ENCODE measurements around the gene DDX59.

The DDX59 gene

DNA sequence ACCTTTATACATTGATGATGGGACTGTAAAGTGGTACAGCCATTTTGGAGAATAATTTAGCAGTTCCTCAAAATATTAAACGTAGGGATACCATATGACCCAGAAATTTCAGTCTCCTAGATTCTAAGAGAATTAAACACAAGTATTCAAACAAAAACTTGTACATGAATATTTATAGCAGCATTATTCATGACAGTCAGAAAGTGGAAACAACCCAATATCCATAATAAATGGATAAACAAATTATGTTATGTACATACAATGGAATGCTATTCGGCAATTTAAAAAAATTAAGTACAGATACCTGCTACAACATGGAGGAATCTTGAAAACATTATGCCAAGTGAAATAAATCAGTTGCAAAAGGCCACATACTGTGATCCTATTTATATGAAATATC lies 16.9 kb upstream of the DDX59 start:
- CTCF ChIA-PET, result interaction anchor here (0.7 kb wide), 1 partner anchor 18 kb away, joined by 3 read pairs; no protein-coding TSS in a partner anchor
- DNase-seq (ENCODE audit: low spot score), result no peak
- H3K27ac ChIP-seq, result no peak overlapping the region
- TF ChIP-seq CTCF (conservative IDR thresholded peaks at IDR 0.05; ENCODE audit: low read depth), result no peak
- POLR2A ChIA-PET (ENCODE audit: low non-redundant PET), result no interaction called here

- TF ChIP-seq CTCF (conservative IDR thresholded peaks at IDR 0.05; ENCODE audit: low read depth), result no peak
- H3K27ac ChIP-seq, result peak overlapping the region; percentile 34; the same call in 1 of the 2 replicates
- ChIA-PET POLR2A (ENCODE audit: low non-redundant PET) (no interaction called here), CTCF (interaction anchor here (0.7 to 1.0 kb wide), 3 partner anchors 13 to 125 kb away, joined by 3 to 5 read pairs (median 4); no protein-coding TSS in a partner anchor)
- DNase-seq (ENCODE audit: low spot score), result peak; percentile 83
These were observed 14.3 kb upstream of the DDX59 start for GRCh38 chr1:200684015-200684414.

DNA sequence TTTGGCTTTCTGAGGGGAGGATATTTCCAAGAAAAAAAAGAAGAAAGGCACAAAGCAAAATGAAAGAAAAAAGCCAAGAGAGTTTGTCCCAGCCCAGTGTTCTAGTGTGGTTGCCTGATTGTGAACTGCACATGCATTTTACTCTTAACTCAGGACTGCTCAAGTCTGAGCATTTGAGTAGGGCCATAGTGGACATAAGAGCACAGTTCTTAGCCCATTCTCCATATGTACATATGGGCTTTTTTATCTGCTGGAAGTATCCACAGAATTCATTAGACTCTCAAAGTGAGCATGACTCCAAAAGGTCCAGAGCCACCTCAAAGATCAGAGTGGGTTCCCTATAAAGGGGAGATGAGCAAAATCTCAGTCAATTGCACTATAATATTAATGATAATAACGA lies 13.6 kb upstream of the DDX59 start:
- CTCF ChIA-PET, result interaction anchor here (0.6 to 0.7 kb wide), 2 partner anchors 42 to 103 kb away, joined by 4 to 6 read pairs; no protein-coding TSS in a partner anchor
- DNase-seq (ENCODE audit: low spot score), result no peak
- no peak overlapping the region for H3K27ac ChIP-seq
- no peak for TF ChIP-seq CTCF (conservative IDR thresholded peaks at IDR 0.05; ENCODE audit: low read depth)
- POLR2A ChIA-PET (ENCODE audit: low non-redundant PET), result no interaction called here

DNA sequence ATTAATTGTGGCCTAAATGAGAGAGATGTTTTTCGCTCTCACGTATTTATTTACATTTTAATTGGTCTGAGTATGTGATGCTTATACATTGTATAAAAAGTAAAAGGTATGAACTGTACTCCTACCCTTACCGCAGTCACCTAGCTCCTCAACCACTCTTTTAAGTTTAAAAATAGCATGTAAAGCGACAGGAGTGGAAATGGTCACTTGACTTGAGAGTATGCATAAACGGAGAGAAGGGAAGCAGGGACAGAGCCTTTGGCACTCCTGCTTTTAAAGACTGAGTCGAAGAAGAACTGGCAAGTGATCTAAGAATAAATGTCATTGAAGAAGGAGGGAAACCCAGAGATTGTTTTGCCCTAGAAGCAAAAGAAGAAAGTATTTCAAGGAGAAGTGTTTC lies 11.5 kb upstream of the DDX59 start:
- TF ChIP-seq CTCF (conservative IDR thresholded peaks at IDR 0.05; ENCODE audit: low read depth), result no peak
- no peak overlapping the region for H3K27ac ChIP-seq
- DNase-seq (ENCODE audit: low spot score), result no peak
- ChIA-PET CTCF (no interaction called here), POLR2A (ENCODE audit: low non-redundant PET) (interaction anchor here (0.6 kb wide), 1 partner anchor 12 kb away, joined by 3 read pairs; no protein-coding TSS in a partner anchor)

DNA sequence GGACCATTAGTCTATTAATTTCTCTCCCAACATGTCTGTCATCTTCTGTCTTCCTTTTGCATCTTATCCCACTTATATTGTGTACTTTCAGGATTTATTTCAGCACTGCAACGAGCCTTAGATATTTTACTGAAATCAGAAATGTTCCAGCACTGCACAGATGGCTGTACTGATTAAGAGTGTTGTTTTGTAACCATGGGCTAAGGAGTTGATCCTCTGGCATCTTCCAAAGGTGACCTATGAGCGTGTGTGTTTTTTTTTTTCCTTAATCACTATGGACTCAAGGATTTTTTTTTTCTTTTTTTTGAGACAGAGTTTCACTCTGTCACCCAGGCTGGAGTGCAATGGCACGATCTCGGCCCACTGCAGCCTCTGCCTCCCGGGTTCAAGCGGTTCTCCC lies 7.1 kb upstream of the DDX59 start:
- H3K27ac ChIP-seq, result no peak overlapping the region; the same call in 1 of the 2 replicates
- TF ChIP-seq CTCF (conservative IDR thresholded peaks at IDR 0.05; ENCODE audit: low read depth), result no peak
- ChIA-PET CTCF (no interaction called here), POLR2A (ENCODE audit: low non-redundant PET) (no interaction called here)
- no peak for DNase-seq (ENCODE audit: low spot score)

DNA sequence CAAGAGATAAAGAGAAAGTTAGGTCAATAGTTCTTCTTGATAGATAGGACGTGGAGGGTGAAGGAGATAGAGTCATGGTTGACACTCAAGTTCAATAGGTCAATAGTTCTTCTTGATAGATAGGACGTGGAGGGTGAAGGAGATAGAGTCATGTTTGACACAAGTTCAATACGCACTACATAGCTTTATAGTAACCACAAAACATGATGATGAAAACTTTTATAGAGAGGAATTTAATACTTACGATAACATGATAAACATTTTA lies 5.8 kb upstream of the DDX59 start:
- no peak for TF ChIP-seq CTCF (conservative IDR thresholded peaks at IDR 0.05; ENCODE audit: low read depth)
- DNase-seq (ENCODE audit: low spot score), result no peak
- no peak overlapping the region for H3K27ac ChIP-seq
- ChIA-PET POLR2A (ENCODE audit: low non-redundant PET) (no interaction called here), CTCF (interaction anchor here (0.6 kb wide), 2 partner anchors 26 to 218 kb away, joined by 3 to 4 read pairs; no protein-coding TSS in a partner anchor)

Data from RWPE1 (cell line).